AG09319 (cell line): ENCODE data around the gene NUP210.

Source experiments
- DNase-seq: peaks from one replicate; pipeline ENCODE4 v3.0.0-alpha.2; 2010; ENCODE audit warnings: low read depth; ENCODE audit errors: extremely low read depth
- TF ChIP-seq, protein P1 (sequence below): IDR thresholded peaks from 2 replicates; pipeline ENCODE4 v1.5.1; 2011; ENCODE audit warnings: low read depth, mild to moderate bottlenecking, inconsistent platforms, low read length, moderate library complexity

The NUP210 gene

DNA sequence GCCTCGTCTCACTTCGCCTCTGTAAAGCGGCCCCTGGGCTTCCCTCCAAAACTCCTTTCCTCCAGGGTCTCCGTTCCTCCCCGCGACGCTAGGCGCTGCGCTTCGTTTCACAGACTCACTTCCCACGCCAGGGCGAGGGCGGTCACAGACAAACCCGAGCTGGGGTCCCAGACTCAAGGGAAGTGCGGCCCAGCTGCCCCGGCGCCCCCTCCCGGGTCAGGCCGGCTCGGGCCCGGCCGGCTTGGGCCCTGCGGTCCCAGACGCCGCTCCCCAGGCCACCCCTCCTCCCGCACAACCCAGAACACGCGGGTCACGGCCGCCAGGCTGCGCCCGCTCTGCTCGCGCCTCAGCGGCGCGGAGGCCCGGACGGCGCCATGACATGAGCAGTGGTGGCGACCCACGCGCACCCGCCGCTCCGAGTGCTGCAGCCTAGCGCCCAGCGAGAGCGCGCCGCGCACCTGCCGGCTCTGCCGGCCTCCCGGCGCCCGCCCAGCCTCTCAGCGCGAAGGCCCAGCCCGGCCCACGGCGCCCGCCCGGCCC is 547 bp downstream of the NUP210 start:
- TF ChIP-seq, protein P1, sequence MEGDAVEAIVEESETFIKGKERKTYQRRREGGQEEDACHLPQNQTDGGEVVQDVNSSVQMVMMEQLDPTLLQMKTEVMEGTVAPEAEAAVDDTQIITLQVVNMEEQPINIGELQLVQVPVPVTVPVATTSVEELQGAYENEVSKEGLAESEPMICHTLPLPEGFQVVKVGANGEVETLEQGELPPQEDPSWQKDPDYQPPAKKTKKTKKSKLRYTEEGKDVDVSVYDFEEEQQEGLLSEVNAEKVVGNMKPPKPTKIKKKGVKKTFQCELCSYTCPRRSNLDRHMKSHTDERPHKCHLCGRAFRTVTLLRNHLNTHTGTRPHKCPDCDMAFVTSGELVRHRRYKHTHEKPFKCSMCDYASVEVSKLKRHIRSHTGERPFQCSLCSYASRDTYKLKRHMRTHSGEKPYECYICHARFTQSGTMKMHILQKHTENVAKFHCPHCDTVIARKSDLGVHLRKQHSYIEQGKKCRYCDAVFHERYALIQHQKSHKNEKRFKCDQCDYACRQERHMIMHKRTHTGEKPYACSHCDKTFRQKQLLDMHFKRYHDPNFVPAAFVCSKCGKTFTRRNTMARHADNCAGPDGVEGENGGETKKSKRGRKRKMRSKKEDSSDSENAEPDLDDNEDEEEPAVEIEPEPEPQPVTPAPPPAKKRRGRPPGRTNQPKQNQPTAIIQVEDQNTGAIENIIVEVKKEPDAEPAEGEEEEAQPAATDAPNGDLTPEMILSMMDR = no peak
- DNase-seq = no peak

DNA sequence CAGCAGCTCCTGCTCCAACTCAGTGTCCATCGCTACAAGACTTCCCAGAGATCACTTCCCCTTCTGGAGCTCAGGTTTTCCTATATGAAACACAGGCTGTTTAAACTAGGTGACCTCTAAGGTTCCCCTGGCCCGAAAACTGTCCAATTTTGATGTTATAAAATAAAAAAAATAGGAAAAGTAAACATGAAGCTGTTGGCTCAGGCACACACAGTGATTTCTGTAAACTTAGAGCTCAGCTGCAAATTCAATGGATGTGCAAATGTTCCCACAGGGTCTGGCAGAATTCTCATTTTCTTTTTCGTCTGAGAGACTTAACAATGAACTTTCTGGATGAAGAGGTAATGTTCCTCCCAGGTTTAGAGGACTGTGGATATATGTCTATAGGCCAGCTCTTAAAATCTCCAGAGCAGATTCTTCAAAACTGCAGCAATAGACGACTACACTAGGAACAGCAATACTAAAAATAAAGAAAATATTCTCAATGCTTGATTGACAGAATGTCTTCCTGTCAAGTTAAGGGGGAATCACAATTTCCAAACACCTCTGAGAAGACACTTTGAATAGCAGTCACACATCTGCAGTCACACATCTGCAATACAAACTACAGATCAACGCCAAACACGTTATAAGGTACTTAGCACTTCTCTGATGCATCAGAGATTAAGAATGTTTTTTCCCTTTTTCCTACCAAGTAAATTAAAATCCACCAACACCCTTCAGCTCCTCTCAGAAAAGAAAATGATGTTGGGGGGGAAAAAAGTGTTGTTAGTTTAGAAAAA is 2.8 kb downstream of the NUP210 start:
- TF ChIP-seq, protein P1 = no peak
- DNase-seq = no peak

DNA sequence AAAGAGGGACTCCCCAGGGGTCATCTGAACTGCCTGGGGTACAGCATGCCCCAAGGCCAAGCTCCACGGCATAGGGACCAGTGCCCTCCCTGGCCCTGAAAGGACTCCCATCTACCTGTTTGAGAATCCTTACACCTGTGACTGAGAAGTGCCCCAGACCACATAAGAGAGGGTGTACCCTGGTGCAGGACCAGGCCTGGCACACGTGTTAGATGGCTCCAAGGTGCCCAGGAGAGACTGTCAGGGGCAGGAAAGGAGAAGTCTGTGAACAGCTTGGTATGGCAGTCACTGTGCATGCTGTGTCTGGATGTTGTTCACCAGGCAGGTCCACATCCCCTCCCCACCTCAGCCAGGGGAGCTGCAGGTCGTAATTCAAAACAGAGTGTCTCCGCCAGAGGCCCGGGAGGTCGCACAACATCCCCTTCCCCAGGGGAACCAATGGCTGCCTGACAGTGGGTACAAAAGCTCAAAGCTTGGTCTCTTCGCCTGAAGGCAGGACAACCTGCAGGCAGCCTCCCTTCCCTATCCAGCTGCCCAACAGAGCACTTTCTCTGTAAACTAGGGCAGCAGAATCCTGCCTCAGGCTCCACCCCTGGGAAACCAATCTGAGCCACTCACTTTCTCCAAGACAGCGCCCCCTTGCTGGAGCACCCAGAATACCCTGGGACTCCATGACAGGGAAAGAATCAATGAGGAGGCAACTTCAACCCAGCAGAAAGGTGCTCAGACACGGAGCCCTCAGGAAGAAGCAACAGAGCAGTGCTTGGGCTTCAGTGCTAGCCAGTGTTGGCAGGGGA is 3.9 kb downstream of the NUP210 start:
- TF ChIP-seq, protein P1 = no peak
- no peak for DNase-seq

DNA sequence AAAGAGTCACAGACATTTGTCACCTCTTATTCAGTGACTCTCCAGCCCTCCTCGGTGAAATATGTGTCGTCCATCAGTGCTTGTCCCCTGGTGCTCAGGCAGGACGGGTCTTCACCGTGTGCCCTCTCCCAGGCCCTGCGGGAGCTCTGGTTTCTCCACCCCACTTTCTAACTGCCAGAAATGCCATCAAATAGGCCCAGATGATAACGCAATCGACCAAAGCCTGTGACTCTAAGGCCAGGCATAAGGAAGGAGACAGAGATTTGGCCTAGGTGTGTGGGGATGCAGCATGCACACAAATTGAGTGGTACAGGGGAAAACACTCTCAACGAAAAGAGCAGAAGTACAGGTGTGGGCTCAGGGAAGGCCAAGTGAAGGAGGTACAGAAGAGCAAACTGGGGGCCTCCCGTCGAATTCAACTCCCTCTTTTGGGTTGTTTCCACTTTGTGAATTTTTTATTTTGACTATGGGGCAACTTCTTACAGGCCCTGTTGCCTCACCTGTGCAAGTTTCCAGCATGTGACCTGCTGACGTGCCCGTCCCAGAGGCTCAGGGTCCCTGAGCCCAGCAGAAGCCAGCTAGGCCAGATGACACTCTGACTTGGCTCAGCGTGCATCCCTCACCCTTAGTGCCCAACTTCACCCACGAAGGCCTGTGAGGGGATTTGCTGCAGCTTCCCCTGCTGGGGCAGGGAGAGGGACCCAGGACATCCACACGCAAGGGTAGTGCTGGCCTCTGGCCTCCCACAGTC is 4.7 kb downstream of the NUP210 start:
- no peak for DNase-seq
- TF ChIP-seq, protein P1 = no peak

DNA sequence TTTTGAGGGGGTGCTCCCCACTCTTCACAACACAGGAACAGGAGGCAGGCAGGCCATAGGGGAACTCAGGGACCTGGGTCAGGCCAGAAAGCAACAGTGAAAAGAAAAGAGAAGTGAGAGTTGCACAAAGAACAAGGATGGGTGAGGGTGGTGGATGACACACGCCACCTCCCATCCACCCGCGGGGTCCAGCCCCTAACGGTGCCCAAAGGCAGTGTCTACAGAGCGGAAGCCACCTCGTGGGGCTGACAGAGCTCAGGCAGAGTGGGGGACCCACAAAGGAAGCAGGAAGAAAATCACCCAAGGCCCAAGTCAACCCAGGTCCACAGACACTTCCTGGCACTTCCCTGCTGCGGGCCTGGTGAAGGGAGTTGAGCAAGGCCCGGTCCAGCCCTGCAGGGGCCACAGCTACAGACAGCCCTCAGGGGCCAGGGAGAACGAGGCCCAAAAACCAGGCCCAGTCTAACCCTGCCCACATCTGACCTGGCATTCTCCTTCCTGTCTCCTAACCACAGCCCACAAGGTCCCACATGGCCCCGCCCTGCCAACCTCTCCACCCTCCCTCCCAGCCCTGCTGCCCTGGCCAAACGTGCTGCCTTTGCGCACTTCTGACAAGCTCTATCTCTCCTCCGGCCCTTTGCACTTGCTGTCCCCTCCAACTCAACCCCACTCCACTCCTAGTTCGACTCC is 5.9 kb downstream of the NUP210 start:
- no peak for DNase-seq
- TF ChIP-seq, protein P1 = no peak

DNA sequence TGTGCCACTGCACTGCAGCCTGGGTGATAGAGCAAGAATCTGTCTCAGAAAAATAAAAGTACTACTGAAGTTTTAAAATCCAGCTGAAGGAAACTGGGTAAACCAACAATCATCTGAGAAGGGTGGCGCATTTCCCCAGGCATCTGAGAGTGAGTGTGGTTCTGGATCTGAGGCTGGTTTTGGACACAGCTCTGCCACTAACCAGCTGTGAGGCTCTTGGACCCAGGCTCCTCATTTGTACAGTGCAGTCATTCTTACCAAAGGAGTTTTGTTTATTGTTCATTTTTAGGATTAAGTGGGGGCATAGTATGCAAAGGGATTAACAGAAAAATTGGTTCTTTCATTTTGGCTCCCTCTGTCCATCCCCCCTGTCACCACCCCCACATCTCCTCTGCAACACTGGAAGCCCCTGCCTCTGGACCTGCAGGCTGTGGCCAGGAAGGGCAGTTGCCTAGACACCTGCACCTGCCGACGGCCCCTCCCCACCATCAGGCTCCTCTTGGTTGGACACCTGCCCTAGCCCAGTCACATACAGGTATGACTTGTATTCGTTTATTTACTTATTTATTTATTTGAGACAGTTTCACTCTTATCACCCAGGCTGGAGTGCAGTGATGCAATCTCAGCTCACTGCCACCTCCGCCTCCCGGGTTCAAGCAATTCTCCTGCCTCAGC is 8.8 kb downstream of the NUP210 start:
- TF ChIP-seq, protein P1 = no peak
- DNase-seq = no peak
